Uterus (tissue), 2 donors: ENCODE results near the gene CSNK2B.

Experiments
- CTCF ChIP-seq, 4 experiments: fragments of 200-600 bp in 2 of 4; fragments of 450-650 bp in 2 of 4; sonication (generic) in 2 of 4; IDR thresholded peaks; one replicate each; pipeline ENCODE4 v1.5.1; 2016 to 2019; ENCODE audit warnings: antibody characterized with exemption in 4 of 4, mild to moderate bottlenecking in 2 of 4, moderate library complexity in 1 of 4
- POLR2A ChIP-seq, 2 donors: fragments of 450-650 bp; IDR thresholded peaks; one replicate each; pipeline ENCODE4 v1.6.1; 2016; ENCODE audit warnings: antibody characterized with exemption in 2 of 2, mild to moderate bottlenecking in 1 of 2, moderate library complexity in 1 of 2

GRCh38 chr6:31701666-31702404, 36.0 kb downstream of the CSNK2B start:
- no peak for TF ChIP-seq CTCF (IDR thresholded peaks at IDR 0.05)
- no peak for TF ChIP-seq POLR2A (IDR thresholded peaks at IDR 0.05)
